Left lobe of liver (tissue), 2 donors: ENCODE data around the gene APC2. TPM values are rescaled to one million over a fixed set of nuclear protein-coding genes. Genes with fewer than 3 reads are reported as not detected.
A peak's percentile ranks its signal among the peaks of the same experiment; 100 is the strongest.
"Not testable (repeated sequence)": the region's sequence is repeated elsewhere in the genome, so short reads cannot be mapped to it uniquely, and the experiment has no call there.

Experiments
- ATAC-seq: fragments of 200-7000 bp; cut with Tn5 transposase; one replicate; pipeline ENCODE4 v1.9.1; 2020; ENCODE audit warnings: mild to moderate bottlenecking, moderate library complexity
- DNase-seq: peaks from one replicate; pipeline ENCODE4 v3.0.0-alpha.2; 2020; ENCODE audit warnings: low spot score
- total RNA-seq: library from RNA; stranded (reverse); gene quantifications from one replicate; pipeline ENCODE4 v1.2.1, GENCODE V29; 2021
- donor health status: DM: no; HTN: no; CAD: no; lungs with moderate emphysema.
- donor health status: DM: no; HTN: yes; CAD: no.

APC2 gene
- total RNA-seq, 1 donor from 2014 or later = 0.13 TPM

DNA sequence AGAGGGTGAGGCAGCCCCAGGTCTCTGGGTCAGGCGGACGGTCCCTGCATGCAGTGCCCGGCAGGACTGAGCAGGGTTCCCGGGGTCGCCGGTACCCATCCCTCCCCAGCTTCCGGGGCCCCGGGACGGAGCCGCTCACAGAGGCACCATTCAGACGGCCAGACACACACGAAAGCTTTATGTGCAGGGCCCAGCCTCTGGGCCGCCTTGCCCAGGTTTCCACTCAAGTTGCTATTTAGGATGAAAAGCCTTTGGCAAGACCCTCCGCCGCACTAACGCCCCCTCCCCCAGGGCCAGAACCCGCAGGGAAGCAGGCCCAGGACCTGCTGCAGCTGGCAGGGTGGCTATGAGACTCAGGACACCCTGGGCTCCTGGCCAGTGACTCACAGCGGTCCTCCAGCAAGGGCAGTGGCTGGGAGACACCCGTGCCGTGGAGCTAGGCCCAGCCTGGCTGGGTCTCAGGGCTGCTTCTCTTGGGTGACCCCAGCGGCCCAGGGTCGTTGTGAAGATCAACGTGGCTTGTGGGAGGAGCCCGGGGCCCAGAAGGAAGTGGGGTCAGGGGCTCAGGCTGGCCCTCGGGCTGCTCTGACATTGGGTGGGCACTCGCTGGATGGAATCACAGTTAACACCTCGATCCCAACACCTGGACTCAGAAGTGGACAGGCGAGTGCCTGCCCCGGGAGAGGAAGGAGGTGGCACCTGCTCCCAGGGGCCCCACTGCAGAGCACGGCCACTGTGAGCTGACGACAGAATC lies 24.3 kb downstream of the APC2 start:
- ATAC-seq = no peak
- no peak for DNase-seq

DNA sequence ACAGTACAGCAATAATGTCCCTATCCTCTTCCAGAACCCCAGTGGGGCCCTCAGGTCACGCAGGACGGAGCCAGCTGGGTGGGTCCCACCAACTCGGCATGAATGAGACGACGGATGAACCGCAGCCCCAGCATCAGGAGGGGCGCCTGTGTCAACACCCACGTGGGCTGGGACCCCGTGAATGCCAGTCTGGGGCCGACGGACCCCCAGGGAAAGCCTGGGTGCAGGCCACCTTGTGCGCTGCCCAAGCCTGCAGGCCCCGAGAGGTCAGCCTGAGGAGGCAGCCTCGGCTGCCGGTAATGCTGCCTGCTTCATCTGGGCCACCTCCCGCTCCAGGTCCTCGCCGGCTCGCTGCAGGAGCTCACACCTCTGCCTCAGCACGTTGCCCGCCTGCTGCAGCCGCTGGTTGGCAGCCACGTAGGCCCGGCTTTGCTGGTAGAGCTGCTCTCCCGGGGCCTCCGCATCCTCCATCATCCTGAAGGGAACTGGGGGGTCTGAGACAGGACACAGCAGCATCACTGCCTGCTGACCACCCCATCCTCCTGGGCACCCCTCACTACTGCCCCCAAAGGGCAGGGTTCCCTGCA lies 24.9 kb downstream of the APC2 start:
- DNase-seq (no peak), ATAC-seq (no peak)

GRCh38 chr19:1475751-1476437 lies 26.0 kb downstream of the APC2 start:
- DNase-seq (no peak), ATAC-seq (no peak)

DNA sequence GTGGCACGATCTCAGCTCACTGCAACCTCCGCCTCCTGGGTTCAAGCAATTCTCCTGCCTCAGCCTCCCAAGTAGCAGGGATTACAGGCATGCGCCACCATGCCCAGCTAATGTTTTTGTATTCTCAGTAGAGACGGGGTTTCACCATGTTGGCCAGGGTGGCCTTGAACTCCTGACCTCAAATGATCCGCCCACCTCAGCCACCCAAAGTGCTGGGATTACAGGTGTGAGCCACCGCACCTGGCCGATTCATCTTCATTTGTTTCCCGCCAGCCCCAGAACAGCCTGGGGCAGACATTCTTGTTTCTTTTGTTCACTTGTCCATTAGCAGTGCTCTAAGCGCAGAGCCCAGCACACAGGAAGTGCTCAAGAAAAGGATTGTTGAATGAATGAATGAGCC lies 27.1 kb downstream of the APC2 start:
- not testable (repeated sequence) for DNase-seq, ATAC-seq

GRCh38 chr19:1478934-1479707 lies 29.2 kb downstream of the APC2 start, which contains the start of gene C19orf25:
TSS of gene C19orf25 (minus strand) at chr19:1479215. CDS start at chr19:1478903, 312 bp downstream.
- DNase-seq (peak; percentile 95), ATAC-seq (peak; percentile 97)

- ATAC-seq = no peak
- no peak for DNase-seq
These were observed 31.4 kb downstream of the APC2 start for GRCh38 chr19:1481224-1481892.

DNA sequence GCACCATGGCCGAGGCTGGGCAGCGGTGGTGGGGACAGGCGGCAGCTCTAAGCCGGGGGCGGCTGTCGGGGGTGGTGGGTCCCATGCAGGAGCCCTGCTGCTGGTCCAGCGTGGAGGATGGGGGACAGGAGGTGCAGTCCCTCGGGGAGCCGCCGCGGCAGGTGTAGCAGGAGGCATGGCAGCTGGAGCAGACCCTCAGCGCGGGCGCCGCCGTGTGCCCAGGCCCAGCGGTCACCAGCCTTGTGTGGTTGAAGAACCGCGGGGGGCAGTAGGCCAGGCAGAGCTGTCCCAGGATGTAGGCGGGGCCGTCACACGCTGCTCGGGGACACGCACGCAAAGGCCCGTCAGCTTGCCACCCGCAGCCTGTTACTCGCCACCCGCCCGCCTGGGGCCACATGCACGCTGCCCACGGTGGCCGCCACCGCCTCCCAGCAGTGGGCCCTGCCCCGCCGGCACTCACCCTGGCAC lies 32.0 kb downstream of the APC2 start:
- DNase-seq = no peak
- ATAC-seq = no peak

DNA sequence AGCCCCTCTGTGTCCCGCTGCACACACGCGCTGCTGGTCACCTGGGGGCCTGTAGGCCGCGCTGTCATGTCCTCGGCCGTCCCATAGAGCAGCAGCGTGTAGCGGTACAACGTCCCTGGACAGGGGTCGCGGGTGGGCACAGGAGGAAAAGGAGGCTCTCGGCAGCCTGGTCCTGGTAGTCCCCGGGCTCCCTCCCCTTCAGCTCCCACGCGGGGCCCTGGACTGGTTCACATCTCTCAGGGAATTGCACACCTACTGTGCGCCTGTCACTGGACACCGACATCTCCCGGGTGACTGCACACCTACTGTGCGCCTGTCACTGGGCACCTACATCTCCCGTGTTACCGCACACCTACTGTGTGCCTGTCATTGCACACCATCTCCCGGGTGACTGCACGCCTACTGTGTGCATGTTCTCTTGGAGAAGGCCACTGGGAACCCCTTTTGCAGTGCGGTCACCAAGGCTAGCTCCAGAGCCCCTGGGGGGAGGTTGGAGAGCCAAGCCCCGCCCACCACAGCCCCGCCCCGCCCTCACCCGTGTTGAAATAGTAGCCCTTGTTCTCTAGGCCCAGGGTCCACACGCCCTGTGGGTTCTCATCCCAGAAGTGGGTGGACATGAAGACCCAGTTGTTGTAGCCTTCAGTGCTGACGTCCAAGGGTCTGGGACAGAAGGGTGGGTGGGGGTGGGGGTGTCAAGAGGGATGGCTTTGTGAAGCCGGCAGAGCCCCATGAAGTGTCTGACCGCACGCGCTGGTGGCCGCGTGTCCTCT lies 32.6 kb downstream of the APC2 start:
- no peak for DNase-seq
- no peak for ATAC-seq

DNA sequence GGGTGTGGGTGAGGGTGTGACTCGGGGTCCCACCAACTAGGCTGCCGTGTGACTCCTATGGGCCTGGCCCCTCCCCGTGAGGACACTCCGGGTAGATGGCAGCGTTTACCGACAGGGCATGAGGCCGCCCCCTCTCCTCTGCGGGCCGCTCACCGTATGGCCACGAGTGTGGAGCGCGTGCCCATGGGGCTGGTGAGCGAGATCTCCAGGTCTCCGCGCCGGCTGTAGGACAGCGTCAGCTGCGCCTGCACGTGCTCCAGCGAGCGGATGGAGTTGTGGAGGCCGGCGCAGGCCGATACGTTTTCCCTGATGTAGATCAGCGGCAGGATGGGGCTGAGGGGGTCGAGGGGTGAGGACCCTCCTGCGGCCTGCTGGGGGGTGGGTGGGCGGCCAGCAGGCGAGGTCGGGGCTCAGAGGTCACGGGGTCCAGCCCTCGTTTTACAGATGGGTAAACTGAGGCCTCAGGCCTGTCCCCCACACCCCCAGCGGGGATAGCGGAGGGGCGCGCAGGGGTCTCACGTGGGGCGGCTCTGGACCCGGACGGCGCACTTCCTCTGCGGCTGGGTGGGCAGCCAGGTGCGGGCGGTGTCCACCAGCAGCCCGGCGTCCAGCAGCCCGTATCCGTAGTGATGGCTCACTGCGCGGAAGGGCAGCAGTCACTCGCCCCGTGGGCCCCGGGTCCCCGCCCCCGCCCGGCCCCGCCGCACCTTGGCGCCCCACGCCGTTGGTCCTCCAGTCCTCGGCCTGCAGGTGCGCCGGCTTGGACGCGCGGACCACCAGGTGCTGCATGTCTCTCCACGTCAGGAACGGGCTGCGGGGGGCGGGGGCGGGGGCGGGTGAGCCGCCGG lies 33.4 kb downstream of the APC2 start:
- ATAC-seq = no peak
- no peak for DNase-seq

DNA sequence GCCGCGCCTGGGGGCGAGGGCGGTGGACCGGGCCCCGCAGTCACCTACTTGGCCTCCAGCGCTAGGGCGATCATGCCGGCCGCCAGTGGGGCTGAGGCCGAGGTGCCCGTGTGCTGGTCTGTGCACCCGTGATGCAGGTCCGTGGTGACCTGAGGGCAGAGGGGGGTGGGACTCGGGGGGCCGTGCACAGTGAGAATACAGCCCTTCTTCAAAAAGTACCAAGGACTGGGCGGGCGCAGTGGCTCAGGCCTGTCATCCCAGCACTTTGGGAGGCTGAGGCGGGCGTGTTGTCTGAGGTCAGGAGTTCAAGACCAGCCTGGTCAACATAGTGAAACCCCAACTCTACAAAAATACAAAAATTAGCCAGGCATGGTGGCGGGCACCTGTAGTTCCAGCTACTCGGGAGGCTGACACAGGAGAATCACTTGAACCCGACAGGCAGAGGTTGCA lies 34.1 kb downstream of the APC2 start:
- no peak for DNase-seq
- no peak for ATAC-seq

- ATAC-seq (no peak), DNase-seq (no peak)
These were observed 37.0 kb downstream of the APC2 start for GRCh38 chr19:1486720-1487575.

- ATAC-seq (no peak), DNase-seq (no peak)
These were observed 37.8 kb downstream of the APC2 start for GRCh38 chr19:1487576-1488281.

GRCh38 chr19:1488282-1488601 lies 38.3 kb downstream of the APC2 start:
- no peak for ATAC-seq
- DNase-seq = no peak

DNA sequence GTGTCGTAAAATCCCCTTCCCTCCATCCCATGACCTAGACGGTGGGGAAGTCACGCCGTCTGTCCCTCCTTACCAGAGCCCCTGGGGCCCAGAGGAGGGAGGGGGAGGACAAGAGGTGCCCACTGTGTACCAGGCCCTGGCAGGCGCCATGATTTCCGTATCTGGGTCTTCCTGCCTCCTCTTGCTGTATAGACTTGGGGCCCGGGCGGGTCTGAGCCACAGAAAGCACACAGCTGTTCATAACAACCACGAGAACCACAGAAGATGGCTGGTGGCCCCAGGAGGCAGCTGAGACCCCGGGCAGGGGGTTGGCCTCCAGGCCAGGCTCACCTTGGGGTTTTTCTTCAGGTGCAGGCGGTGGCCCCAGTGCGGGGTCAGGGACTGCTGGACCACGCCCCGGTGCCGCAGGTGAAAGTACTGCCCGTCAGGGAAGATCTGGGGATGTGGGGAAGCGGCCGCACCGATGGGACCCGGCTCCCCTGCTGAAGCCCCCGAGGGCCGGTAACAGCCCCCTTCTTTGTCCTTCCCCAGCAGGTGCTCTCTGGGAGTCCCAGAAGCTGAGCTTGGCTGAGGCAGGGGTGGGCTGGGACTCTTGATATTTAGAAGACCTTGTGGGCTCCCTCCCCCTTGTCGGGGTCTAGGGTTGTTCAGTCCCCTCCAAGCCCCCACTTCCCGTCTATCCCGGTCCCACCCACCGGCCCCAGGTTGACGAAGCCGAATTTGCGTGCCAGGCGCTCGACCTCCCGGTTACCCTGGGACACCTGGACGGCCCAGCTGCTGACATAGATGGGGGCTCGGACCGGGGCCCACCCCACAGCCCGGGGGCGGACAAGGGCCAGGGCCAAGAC lies 39.8 kb downstream of the APC2 start:
- ATAC-seq (no peak), DNase-seq (no peak)

DNA sequence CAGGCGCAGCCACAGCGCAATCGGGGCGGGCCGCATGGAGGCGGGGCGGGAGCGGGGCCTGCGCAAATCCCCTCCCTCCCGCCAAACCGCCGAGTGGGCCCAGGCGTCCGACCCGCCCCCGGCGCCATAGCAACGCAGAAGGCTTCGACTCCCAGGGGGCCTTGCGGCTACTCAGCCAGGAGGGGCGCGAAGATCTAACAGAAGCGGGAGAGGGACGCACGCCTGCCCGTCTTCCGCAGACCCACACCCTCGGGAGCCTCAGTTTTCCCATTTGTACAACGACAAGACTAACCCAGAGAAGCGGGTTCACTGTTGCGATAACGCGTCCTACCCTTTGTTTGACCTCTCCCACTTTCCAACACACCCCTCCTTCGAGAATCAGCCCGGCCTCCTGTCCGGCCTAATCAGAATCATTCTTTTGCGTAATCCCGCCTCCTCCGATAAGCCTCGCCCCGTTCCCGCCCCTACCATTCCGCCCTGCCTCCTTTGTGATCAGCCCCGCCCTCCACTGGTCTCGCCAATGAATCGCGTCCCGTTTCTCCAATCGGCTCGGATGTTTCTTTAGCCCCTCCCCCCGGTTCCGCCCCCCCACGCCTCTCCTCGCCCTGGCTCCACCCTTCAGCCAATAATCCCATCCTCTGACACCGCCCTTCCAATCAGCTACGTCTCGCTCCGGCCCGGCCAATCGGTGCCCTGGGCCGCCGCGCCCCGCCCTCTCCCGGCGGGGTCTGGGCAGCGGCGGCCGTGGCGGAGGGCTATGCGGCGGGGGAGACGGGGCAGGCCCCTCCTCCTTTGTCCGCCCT lies 40.6 kb downstream of the APC2 start, which contains the start of gene PCSK4:
TSS of gene PCSK4 (minus strand) at position 40 of the 803 bp plus-strand sequence. CDS start at position 36, 4 bp downstream.
- ATAC-seq (peak; percentile 79), DNase-seq (peak; percentile 99)
